Stomach (tissue), 9 donors: ENCODE data around the gene CXCR3. TPM values are rescaled to one million over a fixed set of nuclear protein-coding genes. Genes with fewer than 3 reads are reported as not detected.

Experiments used
- DNase-seq, 2 donors: peaks; one replicate each; pipeline versions ENCODE4 v3.0.0 to v3.0.0-alpha.2; 2013 to 2019
- H3K27ac ChIP-seq, 5 donors: fragments of 200-600 bp in 4 of 5; sonication (generic) in 4 of 5; one replicate each; pipeline ENCODE4 v1.5.1; 2013 to 2019; ENCODE audit warnings: mild to moderate bottlenecking in 1 of 5, moderate library complexity in 1 of 5
- H3K27me3 ChIP-seq, 3 donors: fragments of 200-600 bp; sonication (generic); one replicate each; pipeline ENCODE4 v1.5.1; 2017 to 2019; ENCODE audit warnings: mixed run types in 1 of 3
- H3K36me3 ChIP-seq, 4 donors: fragments of 200-600 bp; sonication (generic); 1 replicate in 3 of 4; 2 replicates in 1 of 4; pipeline ENCODE4 v1.5.1; 2016 to 2019
- H3K4me1 ChIP-seq, 4 donors: fragments of 200-600 bp; sonication (generic); one replicate each; pipeline ENCODE4 v1.5.1; 2016 to 2019
- H3K4me3 ChIP-seq, 4 donors: fragments of 200-600 bp; sonication (generic) in 3 of 4; one replicate each; pipeline ENCODE4 v1.5.1; 2016 to 2019; ENCODE audit warnings: mild to moderate bottlenecking in 1 of 4
- H3K9me3 ChIP-seq, 4 donors: fragments of 200-600 bp; sonication (generic); one replicate each; pipeline ENCODE4 v1.5.1; 2016 to 2019
- CTCF ChIP-seq, 7 experiments: fragments of 450-650 bp in 4 of 7; fragments of 200-600 bp in 3 of 7; sonication (generic) in 3 of 7; IDR thresholded peaks; one replicate each; pipeline ENCODE4 v1.5.1; 2016 to 2019; ENCODE audit warnings: antibody characterized with exemption in 7 of 7, control low read depth in 2 of 7, mild to moderate bottlenecking in 1 of 7
- EP300 ChIP-seq: sonication (generic); formaldehyde crosslinking; IDR thresholded peaks from one replicate; pipeline ENCODE4 v1.6.1; 2017; ENCODE audit warnings: antibody characterized with exemption
- POLR2A ChIP-seq, 4 donors: fragments of 450-650 bp; IDR thresholded peaks; one replicate each; pipeline ENCODE4 v1.6.1; 2016; ENCODE audit warnings: antibody characterized with exemption in 4 of 4, control low read depth in 2 of 4, mild to moderate bottlenecking in 1 of 4, moderate library complexity in 1 of 4
- POLR2AphosphoS5 ChIP-seq, 3 donors: sonication (generic); formaldehyde crosslinking; IDR thresholded peaks; one replicate each; pipeline ENCODE4 v1.6.1; 2016; ENCODE audit warnings: antibody characterized with exemption in 3 of 3
- WGBS, 5 donors: extraction: QIAGEN DNeasy Blood & Tissue Kit in 3 of 5; methylation state at CpG; one replicate each; pipeline versions ENCODE4 v1.1.5 to v1.1.7; 2013 to 2018; 5-methylcytosine and 5-hydroxymethylcytosine counted together
- intact Hi-C: fragments of 100-400 bp; cut with DNase I; formaldehyde crosslinking; loops from one replicate; pipeline ENCODE4 v1.15.1; 2023; ENCODE audit warnings: low total_unique reads
- polyA plus RNA-seq, 3 donors: library from polyadenylated mRNA; stranded (reverse); fragments of 200-250 nt; gene quantifications; one replicate each; pipeline ENCODE4 v1.2.3, GENCODE V29; 2013
- total RNA-seq, 5 donors: library from RNA; depleted of rRNA; stranded (reverse); fragments of >200 nt; gene quantifications; one replicate each; pipeline versions ENCODE4 v1.1.0 to v1.2.3, GENCODE V29; 2014 to 2016
- donor health status: healthy with polysubstance abuse.
- donor health status: Bipolar disorder and iron deficiency.
- donor health status: healthy.

Gene CXCR3
- total and polyA plus RNA-seq, 8 donors = 0.19 to 1.5 (median 0.28) TPM; not detected in 5

GRCh38 chrX:71622032-71622575, 3.8 kb upstream of the CXCR3 start:
- no peaks in the 10 kb centered on the region for H3K9me3 ChIP-seq
- H3K27me3 ChIP-seq = no peaks in the 10 kb centered on the region
- no peak for DNase-seq
- 47 to 83% (median 71%) methylated on average over 6 to 9 of the region's 9 CpGs for WGBS, 5 donors
- no peak overlapping the region for H3K4me3 ChIP-seq
- TF ChIP-seq POLR2AphosphoS5 (IDR thresholded peaks at IDR 0.05) = no peak
- TF ChIP-seq POLR2A (IDR thresholded peaks at IDR 0.05) = no peak
- TF ChIP-seq CTCF (IDR thresholded peaks at IDR 0.05) = no peak
- TF ChIP-seq EP300 = no peak
- intact Hi-C loops = no loop called here
- H3K27ac ChIP-seq = peak overlapping the region; percentile 63 to 88 (median 77)
- H3K36me3 ChIP-seq = no peaks in the 10 kb centered on the region
- peaks cover 9 to 31% (median 22%) of the 10 kb centered on the region in 4 donors for H3K4me1 ChIP-seq

- peak in 1 of 2 donors; percentile 49 for DNase-seq
- no peak overlapping the region for H3K4me3 ChIP-seq
- H3K4me1 ChIP-seq = peaks cover 9 to 31% (median 22%) of the 10 kb centered on the region in 4 donors
- intact Hi-C loops = no loop called here
- no peaks in the 10 kb centered on the region for H3K36me3 ChIP-seq
- WGBS, 5 donors = 26 to 42% (median 31%) methylated on average over 5 to 6 of the region's 6 CpGs
- peak overlapping the region; percentile 35 to 88 (median 77) for H3K27ac ChIP-seq
- no peak for TF ChIP-seq POLR2A (IDR thresholded peaks at IDR 0.05)
- no peak for TF ChIP-seq POLR2AphosphoS5 (IDR thresholded peaks at IDR 0.05)
- TF ChIP-seq EP300 = no peak
- TF ChIP-seq CTCF (IDR thresholded peaks at IDR 0.05) = no peak
- no peaks in the 10 kb centered on the region for H3K9me3 ChIP-seq
- H3K27me3 ChIP-seq = no peaks in the 10 kb centered on the region
These were observed 3.3 kb upstream of the CXCR3 start for GRCh38 chrX:71621603-71622002.

GRCh38 chrX:71619986-71620385, 1.7 kb upstream of the CXCR3 start:
- Histone ChIP-seq H3K9me3 (no peaks in the 10 kb centered on the region), H3K27me3 (no peaks in the 10 kb centered on the region), H3K27ac (peak overlapping the region in 1 of 5 donors; percentile 4), H3K4me1 (peaks cover 9 to 31% (median 22%) of the 10 kb centered on the region in 4 donors), H3K36me3 (no peaks in the 10 kb centered on the region), H3K4me3 (no peak overlapping the region)
- intact Hi-C loops = no loop called here
- TF ChIP-seq POLR2AphosphoS5 (IDR thresholded peaks at IDR 0.05) = no peak
- TF ChIP-seq CTCF (IDR thresholded peaks at IDR 0.05) = no peak
- TF ChIP-seq EP300 = no peak
- TF ChIP-seq POLR2A (IDR thresholded peaks at IDR 0.05) = no peak
- DNase-seq = no peak
- 64 to 100% (median 70%) methylated on average over 1 of the region's 1 CpG for WGBS, 5 donors

GRCh38 chrX:71619193-71619592, 882 bp upstream of the CXCR3 start:
- no peak overlapping the region for H3K4me3 ChIP-seq
- H3K36me3 ChIP-seq = peaks cover 0 to 7% (median 5%) of the 10 kb centered on the region in 4 donors
- no peak for DNase-seq
- intact Hi-C loops = no loop called here
- H3K27me3 ChIP-seq = no peaks in the 10 kb centered on the region
- TF ChIP-seq POLR2A (IDR thresholded peaks at IDR 0.05) (no peak), EP300 (no peak), POLR2AphosphoS5 (IDR thresholded peaks at IDR 0.05) (no peak), CTCF (IDR thresholded peaks at IDR 0.05) (no peak)
- H3K4me1 ChIP-seq = peaks cover 9 to 31% (median 22%) of the 10 kb centered on the region in 4 donors
- H3K27ac ChIP-seq = no peak overlapping the region
- WGBS, 5 donors = 74 to 90% (median 83%) methylated on average over 8 of the region's 8 CpGs
- H3K9me3 ChIP-seq = no peaks in the 10 kb centered on the region
